GM23338 (cell line): ENCODE results near the gene TRPC4.

Experiments used
- CTCF ChIP-seq, 2 experiments: fragments of 200-600 bp in 1 of 2; sonication (generic) in 1 of 2; conservative IDR thresholded peaks; 2 replicates each; pipeline versions ENCODE4 v1.5.1 to v1.6.1; 2016 to 2017; ENCODE audit warnings: antibody characterized with exemption in 2 of 2, low read depth in 2 of 2, mild to moderate bottlenecking in 2 of 2, moderate library complexity in 1 of 2
- ETS1 ChIP-seq: IDR thresholded peaks from 2 replicates; pipeline ENCODE4 v1.6.1; 2016; ENCODE audit warnings: antibody characterized with exemption
- EZH2 ChIP-seq: fragments of 200-600 bp; sonication (generic); IDR thresholded peaks from one replicate; pipeline ENCODE4 v1.8.0; 2017; ENCODE audit warnings: antibody characterized with exemption, mild to moderate bottlenecking, low read depth; ENCODE audit not compliant: unreplicated experiment
- EZH2phosphoT487 ChIP-seq: fragments of 200-600 bp; sonication (generic); IDR thresholded peaks from one replicate; pipeline ENCODE4 v1.8.1; 2018; ENCODE audit warnings: antibody characterized with exemption; ENCODE audit not compliant: unreplicated experiment
- JUNB ChIP-seq: IDR thresholded peaks from one replicate; pipeline ENCODE4 v1.6.1; 2016; ENCODE audit warnings: antibody characterized with exemption; ENCODE audit not compliant: unreplicated experiment
- NANOG ChIP-seq: IDR thresholded peaks from 2 replicates; pipeline ENCODE4 v1.6.1; 2016; ENCODE audit warnings: antibody characterized with exemption, borderline replicate concordance
- POLR2AphosphoS5 ChIP-seq: IDR thresholded peaks from 2 replicates; pipeline ENCODE4 v1.6.1; 2016; ENCODE audit warnings: antibody characterized with exemption, low read depth
- REST ChIP-seq: IDR thresholded peaks from one replicate; pipeline ENCODE4 v1.6.1; 2018; ENCODE audit warnings: antibody characterized with exemption; ENCODE audit not compliant: unreplicated experiment
- STAT1 ChIP-seq: IDR thresholded peaks from one replicate; pipeline ENCODE4 v1.6.1; 2016; ENCODE audit warnings: antibody characterized with exemption; ENCODE audit not compliant: unreplicated experiment
- ZNF114 ChIP-seq: fragments of 250-450 bp; sonication (Bioruptor Pico); IDR thresholded peaks from 2 replicates; pipeline ENCODE4 v1.5.0; 2020; ENCODE audit warnings: mild to moderate bottlenecking, moderate library complexity
- ZNF331 ChIP-seq: fragments of 250-450 bp; sonication (Bioruptor Pico); IDR thresholded peaks from 2 replicates; pipeline ENCODE4 v1.5.0; 2020; ENCODE audit warnings: low read depth, mild to moderate bottlenecking, moderate library complexity

- TF ChIP-seq CTCF (conservative IDR thresholded peaks at IDR 0.05; ENCODE audit: low read depth in 2 of 2) (no peak), REST (no peak), EZH2phosphoT487 (no peak), POLR2AphosphoS5 (no peak), EZH2 (no peak), ETS1 (no peak), STAT1 (no peak), ZNF331 (no peak), ZNF114 (no peak), NANOG (no peak), JUNB (no peak)
These were observed 153.0 kb downstream of the TRPC4 start for GRCh38 chr13:37716420-37717195.
